Ishikawa (cell line): ENCODE results near the gene GHRHR.

Experiments
- CEBPB ChIP-seq: IDR thresholded peaks from 2 replicates; pipeline ENCODE4 v1.6.1; 2012
- CREB1 ChIP-seq: IDR thresholded peaks from 2 replicates; pipeline ENCODE4 v1.6.1; 2012; ENCODE audit warnings: low read depth
- EGR1 ChIP-seq: IDR thresholded peaks from 2 replicates; pipeline ENCODE4 v1.6.1; 2012
- EP300 ChIP-seq: IDR thresholded peaks from 2 replicates; pipeline ENCODE4 v1.6.1; 2012; ENCODE audit warnings: borderline replicate concordance
- FOXM1 ChIP-seq: IDR thresholded peaks from 2 replicates; pipeline ENCODE4 v1.6.1; 2012; ENCODE audit warnings: low read depth, borderline replicate concordance
- NFIC ChIP-seq: IDR thresholded peaks from 2 replicates; pipeline ENCODE4 v1.6.1; 2012
- RAD21 ChIP-seq: IDR thresholded peaks from 2 replicates; pipeline ENCODE4 v1.6.1; 2012; ENCODE audit warnings: low read depth
- REST ChIP-seq: IDR thresholded peaks from 2 replicates; pipeline ENCODE4 v1.6.1; 2012; ENCODE audit warnings: low read depth, mild to moderate bottlenecking
- TAF1 ChIP-seq: IDR thresholded peaks from 2 replicates; pipeline ENCODE4 v1.6.1; 2012; ENCODE audit warnings: low read depth, mild to moderate bottlenecking
- TCF12 ChIP-seq: IDR thresholded peaks from 2 replicates; pipeline ENCODE4 v1.6.1; 2012; ENCODE audit warnings: low read depth
- TEAD4 ChIP-seq: IDR thresholded peaks from 2 replicates; pipeline ENCODE4 v1.6.1; 2012
- USF1 ChIP-seq: IDR thresholded peaks from 2 replicates; pipeline ENCODE4 v1.6.1; 2012
- YY1 ChIP-seq: IDR thresholded peaks from 2 replicates; pipeline ENCODE4 v1.6.1; 2012; ENCODE audit warnings: low read depth
- ZBTB7A ChIP-seq: IDR thresholded peaks from 2 replicates; pipeline ENCODE4 v1.6.1; 2012; ENCODE audit warnings: low read depth
- TF ChIP-seq, protein P1 (sequence below): IDR thresholded peaks from 2 replicates; pipeline ENCODE4 v1.6.1; 2012

Gene GHRHR

DNA sequence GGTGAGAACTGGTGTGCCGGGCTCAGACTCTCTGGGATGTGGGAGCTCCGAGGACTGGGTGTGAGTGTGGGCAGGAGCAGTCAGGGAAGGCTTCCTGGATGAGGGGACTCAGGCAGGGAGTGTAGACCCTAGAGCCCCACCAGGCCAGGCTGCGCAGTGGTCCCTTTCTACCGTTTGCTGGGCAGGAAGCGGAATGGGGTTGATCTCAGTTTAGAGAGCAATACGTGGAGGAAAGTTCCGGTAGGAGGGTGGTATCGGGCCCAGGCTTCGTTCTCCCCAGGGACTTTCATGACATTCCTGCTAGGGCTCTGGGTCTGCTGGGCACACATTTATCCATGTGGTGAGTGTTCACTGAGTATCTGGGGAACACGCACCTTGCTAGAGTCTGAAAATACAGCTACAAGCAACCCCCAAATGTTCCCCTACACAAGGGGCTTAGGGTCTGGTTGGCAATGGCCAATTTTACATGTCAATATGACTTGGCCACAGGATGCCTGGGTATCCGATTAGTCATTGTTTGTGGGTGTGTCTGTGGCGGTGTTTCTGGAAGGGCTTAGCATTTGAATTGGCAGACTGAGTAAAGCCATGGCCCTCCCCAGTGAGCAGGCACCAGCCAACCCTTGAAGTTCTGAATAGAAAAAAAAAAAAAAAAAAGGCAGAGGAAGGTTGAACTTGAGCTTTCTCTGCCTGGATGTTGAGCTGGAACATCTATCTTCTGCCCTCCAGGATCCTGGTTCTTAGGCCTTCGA, 20.8 kb downstream of the GHRHR start:
- no peak for TF ChIP-seq CEBPB
- no peak for TF ChIP-seq TEAD4
- no peak for TF ChIP-seq USF1
- TF ChIP-seq CREB1 = no peak
- no peak for TF ChIP-seq FOXM1
- TF ChIP-seq EP300 = no peak
- TF ChIP-seq REST = no peak
- TF ChIP-seq ZBTB7A = no peak
- TF ChIP-seq YY1 = no peak
- TF ChIP-seq EGR1 = no peak

- TF ChIP-seq RAD21 (no peak), USF1 (no peak), YY1 (no peak), ZBTB7A (no peak), NFIC (no peak), EGR1 (no peak), CREB1 (no peak), TCF12 (no peak), EP300 (no peak), TEAD4 (no peak), TAF1 (no peak), FOXM1 (no peak), CEBPB (no peak), REST (no peak)
- TF ChIP-seq, protein P1, sequence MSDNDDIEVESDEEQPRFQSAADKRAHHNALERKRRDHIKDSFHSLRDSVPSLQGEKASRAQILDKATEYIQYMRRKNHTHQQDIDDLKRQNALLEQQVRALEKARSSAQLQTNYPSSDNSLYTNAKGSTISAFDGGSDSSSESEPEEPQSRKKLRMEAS = no peak
Observed at GRCh38 chr7:30985756-30986155, 22.0 kb downstream of the GHRHR start.

GRCh38 chr7:30986331-30986730, 22.6 kb downstream of the GHRHR start:
- no peak for TF ChIP-seq CREB1
- TF ChIP-seq EP300 = no peak
- no peak for TF ChIP-seq ZBTB7A
- no peak for TF ChIP-seq NFIC
- TF ChIP-seq CEBPB = no peak
- TF ChIP-seq USF1 = no peak
- no peak for TF ChIP-seq EGR1
- no peak for TF ChIP-seq REST
- no peak for TF ChIP-seq FOXM1
- TF ChIP-seq TCF12 = no peak
- TF ChIP-seq TAF1 = no peak
- TF ChIP-seq YY1 = no peak
- no peak for TF ChIP-seq TEAD4
- no peak for TF ChIP-seq RAD21
- TF ChIP-seq, protein P1 = no peak
